K562 (cell line): ENCODE measurements around the gene PNRC2. TPM values are rescaled to one million over a fixed set of nuclear protein-coding genes. Genes with fewer than 3 reads are reported as not detected.

Experiments used
- ATF1 ChIP-seq, 2 experiments: fragments of 450-650 bp in 1 of 2; IDR thresholded peaks; 2 replicates each; pipeline ENCODE4 v1.6.1; 2016; ENCODE audit warnings: missing compliant biosample characterization in 1 of 2, missing genetic modification characterization in 1 of 2
- CCAR2 ChIP-seq: fragments of 200-400 bp; formaldehyde crosslinking; IDR thresholded peaks from 2 replicates; pipeline ENCODE4 v1.6.1; 2017; ENCODE audit warnings: mild to moderate bottlenecking, low read depth, low read length
- CHAMP1 ChIP-seq: fragments of 450-650 bp; IDR thresholded peaks from 2 replicates; pipeline ENCODE4 v1.6.1; 2016; ENCODE audit warnings: mild to moderate bottlenecking
- E4F1 ChIP-seq: fragments of 250-450 bp; sonication (Bioruptor Pico); IDR thresholded peaks from 2 replicates; pipeline ENCODE4 v1.5.0; 2021; ENCODE audit warnings: mild to moderate bottlenecking, borderline replicate concordance
- FOSL1 ChIP-seq: fragments of 200-800 bp; sonication (Bioruptor generic); conservative IDR thresholded peaks from 2 replicates; pipeline ENCODE4 v1.6.1; 2016; ENCODE audit warnings: missing genetic modification characterization, missing compliant biosample characterization
- FOXK2 ChIP-seq, 2 experiments: fragments of 450-650 bp; IDR thresholded peaks in 1 of 2; conservative IDR thresholded peaks in 1 of 2; 2 replicates each; pipeline ENCODE4 v1.6.1; 2016; ENCODE audit warnings: low read depth in 2 of 2, mild to moderate bottlenecking in 1 of 2
- HNRNPLL ChIP-seq: fragments of 200-400 bp; formaldehyde crosslinking; IDR thresholded peaks from 2 replicates; pipeline ENCODE4 v1.6.1; 2017; ENCODE audit warnings: low read length, low read depth, mild to moderate bottlenecking; ENCODE audit not compliant: poor library complexity, severe bottlenecking
- KDM4B ChIP-seq, 2 experiments: fragments of 450-650 bp in 1 of 2; sonication (generic) in 1 of 2; IDR thresholded peaks; 2 replicates each; pipeline ENCODE4 v1.6.1; 2016 to 2017; ENCODE audit warnings: borderline replicate concordance in 2 of 2, antibody characterized with exemption in 1 of 2, low read depth in 1 of 2, mild to moderate bottlenecking in 1 of 2
- KLF13 ChIP-seq: fragments of 450-650 bp; IDR thresholded peaks from 2 replicates; pipeline ENCODE4 v1.6.1; 2016; ENCODE audit warnings: missing genetic modification characterization, low read depth, mild to moderate bottlenecking, missing compliant biosample characterization, moderate library complexity, borderline replicate concordance
- MEF2D ChIP-seq: conservative IDR thresholded peaks from 2 replicates; pipeline ENCODE4 v1.6.1; 2016; ENCODE audit warnings: low read depth, missing genetic modification characterization, missing compliant biosample characterization
- PML ChIP-seq: IDR thresholded peaks from 2 replicates; pipeline ENCODE4 v1.6.1; 2012; ENCODE audit warnings: low read length, inconsistent platforms
- RBBP5 ChIP-seq: fragments of 200-600 bp; sonication (generic); IDR thresholded peaks from 2 replicates; pipeline ENCODE4 v1.6.1; 2012; ENCODE audit warnings: borderline replicate concordance, mild to moderate bottlenecking, low read length, control low read depth, inconsistent platforms; ENCODE audit not compliant: insufficient read depth, poor library complexity, severe bottlenecking
- RBM25 ChIP-seq: fragments of 200-400 bp; formaldehyde crosslinking; IDR thresholded peaks from 2 replicates; pipeline ENCODE4 v1.6.1; 2018; ENCODE audit warnings: low read length, low read depth, moderate library complexity; ENCODE audit not compliant: severe bottlenecking
- RUNX1 ChIP-seq: sonication (generic); IDR thresholded peaks from 2 replicates; pipeline ENCODE4 v1.6.1; 2016; ENCODE audit warnings: antibody characterized with exemption, low read depth
- THRAP3 ChIP-seq: fragments of 450-650 bp; IDR thresholded peaks from 2 replicates; pipeline ENCODE4 v1.6.1; 2016; ENCODE audit warnings: mild to moderate bottlenecking, inconsistent platforms, borderline replicate concordance
- ZBTB43 ChIP-seq: sonication (generic); formaldehyde crosslinking; IDR thresholded peaks from 2 replicates; pipeline ENCODE4 v1.8.0; 2023; ENCODE audit warnings: mild to moderate bottlenecking, missing genetic modification reagents
- ZNF780A ChIP-seq: fragments of 250-450 bp; sonication (Bioruptor Pico); IDR thresholded peaks from 2 replicates; pipeline ENCODE4 v1.5.0; 2021; ENCODE audit warnings: mild to moderate bottlenecking
- ZSCAN32 ChIP-seq: fragments of 450-650 bp; formaldehyde crosslinking; IDR thresholded peaks from 2 replicates; pipeline ENCODE4 v1.4.0; 2020; ENCODE audit warnings: mild to moderate bottlenecking, moderate library complexity
- polyA plus RNA-seq, 8 experiments: library from polyadenylated mRNA; depleted of rRNA in 4 of 8; stranded (reverse) in 5 of 8; unstranded in 3 of 8; fragments of >200 nt; fragmentation: Nextera tagmentation in 2 of 8; fragmentation: Illumina TruSeq in 1 of 8; extraction: Ambion mirVana in 2 of 8; extraction: Trizol in 1 of 8; gene quantifications; 2 replicates each; pipeline versions ENCODE4 v1.2.1 to v1.2.3, GENCODE V29; 2011 to 2014; ENCODE audit warnings: inconsistent platforms in 1 of 8, missing spikeins in 1 of 8
- total RNA-seq, 7 experiments: library from RNA; depleted of rRNA in 6 of 7; stranded (reverse); fragments of >200 nt in 6 of 7; fragmentation: Illumina TruSeq in 2 of 7; extraction: Trizol in 2 of 7; gene quantifications; 2 replicates each; pipeline versions ENCODE4 v1.2.1 to v1.2.3, GENCODE V29; 2011 to 2021; ENCODE audit warnings: low replicate concordance in 1 of 7

The PNRC2 gene
- total and polyA plus RNA-seq, 9 of the 15 experiments (the other 6 are each of a cell fraction or from before 2014, with no cell fraction given): 127 to 303 (median 203) TPM

- TF ChIP-seq ZBTB43 (peak; percentile 78; the same call in 1 of the 2 replicates), FOXK2 (conservative IDR thresholded peaks at IDR 0.05 in 1 of 2, IDR thresholded peaks at IDR 0.05 in 1 of 2; ENCODE audit: low read depth in 2 of 2) (peak; percentile 63 to 65; a peak in 2 of 4 replicates), CHAMP1 (peak; percentile 48; the same call in 1 of the 2 replicates), CCAR2 (no peak), ZSCAN32 (CRISPR knock-in tag) (no peak), RBM25 (peak; percentile 95), KLF13 (tag) (peak; percentile 55; the same call in 1 of the 2 replicates), PML (peak; percentile 89), MEF2D (no peak; the same call in 1 of the 2 replicates), FOSL1 (tag) (peak; percentile 63), THRAP3 (no peak), HNRNPLL (peak; percentile 92), E4F1 (CRISPR knock-in tag) (no peak), ZNF780A (no peak), RUNX1 (0 out of 2 replicates have a peak, but pooled peaks have one; percentile 66), KDM4B (IDR thresholded peaks at IDR 0.05; ENCODE audit: borderline replicate concordance in 2 of 2, low read depth in 1 of 2) (no peak; a peak in 2 of 4 replicates), RBBP5 (peak; percentile 100), ATF1 (CRISPR knock-in tag; IDR thresholded peaks at IDR 0.05) (no peak), ATF1 (tag; IDR thresholded peaks at IDR 0.05) (peak; percentile 81)
These were observed 20.5 kb downstream of the PNRC2 start, which contains the start of gene SRSF10 (continued) for GRCh38 chr1:23979881-23980727.
